ENCODE data around the gene EDN2. TPM values are rescaled to one million over a fixed set of nuclear protein-coding genes. Genes with fewer than 3 reads are reported as not detected.

EDN2 gene
- total and polyA plus RNA-seq, 2 of the 8 experiments (the other 6 are each of a cell fraction or from before 2014, with no cell fraction given), result 0.32 to 0.39 TPM

GRCh38 chr1:41507836-41508235, 23.4 kb upstream of the EDN2 start (continued):
- TF ChIP-seq, protein P1, sequence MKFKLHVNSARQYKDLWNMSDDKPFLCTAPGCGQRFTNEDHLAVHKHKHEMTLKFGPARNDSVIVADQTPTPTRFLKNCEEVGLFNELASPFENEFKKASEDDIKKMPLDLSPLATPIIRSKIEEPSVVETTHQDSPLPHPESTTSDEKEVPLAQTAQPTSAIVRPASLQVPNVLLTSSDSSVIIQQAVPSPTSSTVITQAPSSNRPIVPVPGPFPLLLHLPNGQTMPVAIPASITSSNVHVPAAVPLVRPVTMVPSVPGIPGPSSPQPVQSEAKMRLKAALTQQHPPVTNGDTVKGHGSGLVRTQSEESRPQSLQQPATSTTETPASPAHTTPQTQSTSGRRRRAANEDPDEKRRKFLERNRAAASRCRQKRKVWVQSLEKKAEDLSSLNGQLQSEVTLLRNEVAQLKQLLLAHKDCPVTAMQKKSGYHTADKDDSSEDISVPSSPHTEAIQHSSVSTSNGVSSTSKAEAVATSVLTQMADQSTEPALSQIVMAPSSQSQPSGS (IDR thresholded peaks at IDR 0.05; ENCODE audit: low read length), result no peak
- TF ChIP-seq TCF12 (IDR thresholded peaks at IDR 0.05; ENCODE audit: low read depth, low read length) (no peak), GTF2F1 (IDR thresholded peaks at IDR 0.05; ENCODE audit: borderline replicate concordance, low read depth, low read length) (no peak), YY1 (IDR thresholded peaks at IDR 0.05; ENCODE audit: low read depth, low read length) (no peak)
- TF ChIP-seq, protein P2, sequence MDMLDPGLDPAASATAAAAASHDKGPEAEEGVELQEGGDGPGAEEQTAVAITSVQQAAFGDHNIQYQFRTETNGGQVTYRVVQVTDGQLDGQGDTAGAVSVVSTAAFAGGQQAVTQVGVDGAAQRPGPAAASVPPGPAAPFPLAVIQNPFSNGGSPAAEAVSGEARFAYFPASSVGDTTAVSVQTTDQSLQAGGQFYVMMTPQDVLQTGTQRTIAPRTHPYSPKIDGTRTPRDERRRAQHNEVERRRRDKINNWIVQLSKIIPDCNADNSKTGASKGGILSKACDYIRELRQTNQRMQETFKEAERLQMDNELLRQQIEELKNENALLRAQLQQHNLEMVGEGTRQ (IDR thresholded peaks at IDR 0.05; ENCODE audit: low read length), result no peak
